Stimulated activated CD4-positive, alpha-beta T cell treated with anti-CD3 and anti-CD28 coated beads, Interleukin-2, amount 100 ng/mL, for 4 hours (primary cell): Measurements from ENCODE around the gene PPP2R5B.

Experiments used
- DNase-seq: peaks from one replicate; pipeline ENCODE4 v3.0.0-alpha.2; 2020; ENCODE audit warnings: low read depth

PPP2R5B gene

GRCh38 chr11:64888729-64889511, 35.6 kb upstream of the PPP2R5B start:
- no peak for DNase-seq

- DNase-seq = no peak
These were observed 34.0 kb upstream of the PPP2R5B start for GRCh38 chr11:64890522-64890939.

GRCh38 chr11:64891215-64891848, 33.2 kb upstream of the PPP2R5B start:
- DNase-seq = no peak

GRCh38 chr11:64891880-64892279, 32.6 kb upstream of the PPP2R5B start:
- no peak for DNase-seq

GRCh38 chr11:64892411-64892831, 32.1 kb upstream of the PPP2R5B start:
- no peak for DNase-seq

- no peak for DNase-seq
These were observed 31.7 kb upstream of the PPP2R5B start for GRCh38 chr11:64892838-64893193.

- no peak for DNase-seq
These were observed 31.1 kb upstream of the PPP2R5B start for GRCh38 chr11:64893194-64894069.

- DNase-seq = peak; percentile 80
These were observed 30.2 kb upstream of the PPP2R5B start for GRCh38 chr11:64894070-64894811.

- no peak for DNase-seq
These were observed 29.6 kb upstream of the PPP2R5B start for GRCh38 chr11:64894812-64895452.

- DNase-seq = no peak
These were observed 28.0 kb upstream of the PPP2R5B start for GRCh38 chr11:64896448-64897022.

- no peak for DNase-seq
These were observed 27.0 kb upstream of the PPP2R5B start for GRCh38 chr11:64897381-64898075.

- no peak for DNase-seq
These were observed 26.4 kb upstream of the PPP2R5B start for GRCh38 chr11:64898076-64898445.

GRCh38 chr11:64898541-64898940, 25.9 kb upstream of the PPP2R5B start:
- DNase-seq = no peak

- peak; percentile 70 for DNase-seq
These were observed 24.2 kb upstream of the PPP2R5B start for GRCh38 chr11:64900263-64900678.

GRCh38 chr11:64900774-64901173, 23.7 kb upstream of the PPP2R5B start:
- DNase-seq = no peak

GRCh38 chr11:64902102-64902900, 22.2 kb upstream of the PPP2R5B start:
- no peak for DNase-seq

- DNase-seq = no peak
These were observed 21.1 kb upstream of the PPP2R5B start for GRCh38 chr11:64903291-64903833.

GRCh38 chr11:64905516-64906313, 18.8 kb upstream of the PPP2R5B start:
- no peak for DNase-seq

- DNase-seq = no peak
These were observed 18.2 kb upstream of the PPP2R5B start for GRCh38 chr11:64906314-64906635.
